ENCODE data around the gene PARL. TPM values are rescaled to one million over a fixed set of nuclear protein-coding genes. Genes with fewer than 3 reads are reported as not detected.

PARL gene
- total and polyA plus RNA-seq, 9 of the 15 experiments (the other 6 are each of a cell fraction or from before 2014, with no cell fraction given), result 39.5 to 82.4 (median 57.4) TPM

- Histone ChIP-seq H3K4me1 (replicated peaks in 1 of 2; ENCODE audit: control insufficient read depth in 2 of 2, insufficient read depth in 2 of 2, low read length in 2 of 2) (no peaks in the 10 kb centered on the region; a peak in 2 of 5 replicates), H3K9me3 (replicated peaks; ENCODE audit: control insufficient read depth, insufficient read depth, low read depth, low read length) (no peaks in the 10 kb centered on the region), H3K79me2 (ENCODE audit: control insufficient read depth, insufficient read depth, low read length) (no peaks in the 10 kb centered on the region), H3K4me2 (ENCODE audit: insufficient read depth, low read length) (no peak overlapping the region), H3K9ac (ENCODE audit: insufficient read depth in 1 of 2, low read depth in 2 of 2, low read length in 2 of 2) (no peak overlapping the region), H3K36me3 (ENCODE audit: control insufficient read depth, insufficient read depth, low read length) (peaks cover 89% of the 10 kb centered on the region), H2AFZ (ENCODE audit: low read depth, low read length) (no peak overlapping the region), H3K27me3 (ENCODE audit: control insufficient read depth in 2 of 2, insufficient read depth in 2 of 2, low read length in 2 of 2) (no peaks in the 10 kb centered on the region), H4K20me1 (replicated peaks; ENCODE audit: control insufficient read depth, insufficient read depth, low read length) (no peaks in the 10 kb centered on the region; the same call in 1 of the 2 replicates), H3K4me3 (no peak overlapping the region), H3K27ac (ENCODE audit: extremely low read depth, low read depth, low read length) (no peak overlapping the region), H3K9me1 (ENCODE audit: control insufficient read depth, insufficient read depth, low read length) (no peaks in the 10 kb centered on the region)
- ATAC-seq, result no peak
- FAIRE-seq, result no peak
- CTCF ChIA-PET (ENCODE audit: low intra/inter-chr PET ratio), result no interaction called here
- intact Hi-C loops (cut with micrococcal nuclease), result no loop called here
- no peak for DNase-seq (ENCODE audit: extremely low read depth in 1 of 4, low spot score in 3 of 4)
- WGBS (ENCODE audit: insufficient coverage, low coverage, missing lambda C conversion rate), result 87% methylated on average over 6 of the region's 6 CpGs
- POLR2A ChIA-PET, result interaction anchor here (1.1 kb wide), 1 partner anchor 10 kb away, joined by 3 read pairs; no protein-coding TSS in a partner anchor
- in situ Hi-C loops (cut with MboI), result no loop called here
- BruUV-seq (replicated peaks), result no TSS peak
- TF ChIP-seq HCFC1 (IDR thresholded peaks at IDR 0.05; ENCODE audit: low read depth, low read length) (no peak), ZNF695 (CRISPR knock-in tag; IDR thresholded peaks at IDR 0.05) (no peak), SREBF1 (IDR thresholded peaks at IDR 0.05; ENCODE audit: borderline replicate concordance, low read depth, low read length) (no peak), TSC22D4 (tag; IDR thresholded peaks at IDR 0.05) (no peak), GMEB1 (CRISPR knock-in tag; IDR thresholded peaks at IDR 0.05) (no peak), PURB (CRISPR knock-in tag; IDR thresholded peaks at IDR 0.05; ENCODE audit: low read depth) (no peak), CC2D1A (IDR thresholded peaks at IDR 0.05) (no peak), XRCC5 (IDR thresholded peaks at IDR 0.05; ENCODE audit: low read depth, low read length) (no peak), SP1 (CRISPR knock-in tag; IDR thresholded peaks at IDR 0.05) (no peak)
- TF ChIP-seq, protein P1, sequence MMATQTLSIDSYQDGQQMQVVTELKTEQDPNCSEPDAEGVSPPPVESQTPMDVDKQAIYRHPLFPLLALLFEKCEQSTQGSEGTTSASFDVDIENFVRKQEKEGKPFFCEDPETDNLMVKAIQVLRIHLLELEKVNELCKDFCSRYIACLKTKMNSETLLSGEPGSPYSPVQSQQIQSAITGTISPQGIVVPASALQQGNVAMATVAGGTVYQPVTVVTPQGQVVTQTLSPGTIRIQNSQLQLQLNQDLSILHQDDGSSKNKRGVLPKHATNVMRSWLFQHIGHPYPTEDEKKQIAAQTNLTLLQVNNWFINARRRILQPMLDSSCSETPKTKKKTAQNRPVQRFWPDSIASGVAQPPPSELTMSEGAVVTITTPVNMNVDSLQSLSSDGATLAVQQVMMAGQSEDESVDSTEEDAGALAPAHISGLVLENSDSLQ (IDR thresholded peaks at IDR 0.05), result no peak
- TF ChIP-seq, protein P2, sequence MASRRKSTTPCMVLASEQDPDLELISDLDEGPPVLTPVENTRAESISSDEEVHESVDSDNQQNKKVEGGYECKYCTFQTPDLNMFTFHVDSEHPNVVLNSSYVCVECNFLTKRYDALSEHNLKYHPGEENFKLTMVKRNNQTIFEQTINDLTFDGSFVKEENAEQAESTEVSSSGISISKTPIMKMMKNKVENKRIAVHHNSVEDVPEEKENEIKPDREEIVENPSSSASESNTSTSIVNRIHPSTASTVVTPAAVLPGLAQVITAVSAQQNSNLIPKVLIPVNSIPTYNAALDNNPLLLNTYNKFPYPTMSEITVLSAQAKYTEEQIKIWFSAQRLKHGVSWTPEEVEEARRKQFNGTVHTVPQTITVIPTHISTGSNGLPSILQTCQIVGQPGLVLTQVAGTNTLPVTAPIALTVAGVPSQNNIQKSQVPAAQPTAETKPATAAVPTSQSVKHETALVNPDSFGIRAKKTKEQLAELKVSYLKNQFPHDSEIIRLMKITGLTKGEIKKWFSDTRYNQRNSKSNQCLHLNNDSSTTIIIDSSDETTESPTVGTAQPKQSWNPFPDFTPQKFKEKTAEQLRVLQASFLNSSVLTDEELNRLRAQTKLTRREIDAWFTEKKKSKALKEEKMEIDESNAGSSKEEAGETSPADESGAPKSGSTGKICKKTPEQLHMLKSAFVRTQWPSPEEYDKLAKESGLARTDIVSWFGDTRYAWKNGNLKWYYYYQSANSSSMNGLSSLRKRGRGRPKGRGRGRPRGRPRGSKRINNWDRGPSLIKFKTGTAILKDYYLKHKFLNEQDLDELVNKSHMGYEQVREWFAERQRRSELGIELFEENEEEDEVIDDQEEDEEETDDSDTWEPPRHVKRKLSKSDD (conservative IDR thresholded peaks at IDR 0.05; ENCODE audit: low read length), result no peak
- TF ChIP-seq, protein P3, sequence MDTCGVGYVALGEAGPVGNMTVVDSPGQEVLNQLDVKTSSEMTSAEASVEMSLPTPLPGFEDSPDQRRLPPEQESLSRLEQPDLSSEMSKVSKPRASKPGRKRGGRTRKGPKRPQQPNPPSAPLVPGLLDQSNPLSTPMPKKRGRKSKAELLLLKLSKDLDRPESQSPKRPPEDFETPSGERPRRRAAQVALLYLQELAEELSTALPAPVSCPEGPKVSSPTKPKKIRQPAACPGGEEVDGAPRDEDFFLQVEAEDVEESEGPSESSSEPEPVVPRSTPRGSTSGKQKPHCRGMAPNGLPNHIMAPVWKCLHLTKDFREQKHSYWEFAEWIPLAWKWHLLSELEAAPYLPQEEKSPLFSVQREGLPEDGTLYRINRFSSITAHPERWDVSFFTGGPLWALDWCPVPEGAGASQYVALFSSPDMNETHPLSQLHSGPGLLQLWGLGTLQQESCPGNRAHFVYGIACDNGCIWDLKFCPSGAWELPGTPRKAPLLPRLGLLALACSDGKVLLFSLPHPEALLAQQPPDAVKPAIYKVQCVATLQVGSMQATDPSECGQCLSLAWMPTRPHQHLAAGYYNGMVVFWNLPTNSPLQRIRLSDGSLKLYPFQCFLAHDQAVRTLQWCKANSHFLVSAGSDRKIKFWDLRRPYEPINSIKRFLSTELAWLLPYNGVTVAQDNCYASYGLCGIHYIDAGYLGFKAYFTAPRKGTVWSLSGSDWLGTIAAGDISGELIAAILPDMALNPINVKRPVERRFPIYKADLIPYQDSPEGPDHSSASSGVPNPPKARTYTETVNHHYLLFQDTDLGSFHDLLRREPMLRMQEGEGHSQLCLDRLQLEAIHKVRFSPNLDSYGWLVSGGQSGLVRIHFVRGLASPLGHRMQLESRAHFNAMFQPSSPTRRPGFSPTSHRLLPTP (IDR thresholded peaks at IDR 0.05; ENCODE audit: borderline replicate concordance, extremely low read depth, insufficient read length), result no peak
- TF ChIP-seq, protein P4, sequence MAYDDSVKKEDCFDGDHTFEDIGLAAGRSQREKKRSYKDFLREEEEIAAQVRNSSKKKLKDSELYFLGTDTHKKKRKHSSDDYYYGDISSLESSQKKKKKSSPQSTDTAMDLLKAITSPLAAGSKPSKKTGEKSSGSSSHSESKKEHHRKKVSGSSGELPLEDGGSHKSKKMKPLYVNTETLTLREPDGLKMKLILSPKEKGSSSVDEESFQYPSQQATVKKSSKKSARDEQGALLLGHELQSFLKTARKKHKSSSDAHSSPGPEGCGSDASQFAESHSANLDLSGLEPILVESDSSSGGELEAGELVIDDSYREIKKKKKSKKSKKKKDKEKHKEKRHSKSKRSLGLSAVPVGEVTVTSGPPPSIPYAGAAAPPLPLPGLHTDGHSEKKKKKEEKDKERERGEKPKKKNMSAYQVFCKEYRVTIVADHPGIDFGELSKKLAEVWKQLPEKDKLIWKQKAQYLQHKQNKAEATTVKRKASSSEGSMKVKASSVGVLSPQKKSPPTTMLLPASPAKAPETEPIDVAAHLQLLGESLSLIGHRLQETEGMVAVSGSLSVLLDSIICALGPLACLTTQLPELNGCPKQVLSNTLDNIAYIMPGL (CRISPR knock-in tag; IDR thresholded peaks at IDR 0.05), result no peak
Observed at GRCh38 chr3:183802989-183803388, 81.7 kb downstream of the PARL start.
